Heart right ventricle (tissue), 16 donors: ENCODE measurements around the gene TMEM170B. TPM values are rescaled to one million over a fixed set of nuclear protein-coding genes. Genes with fewer than 3 reads are reported as not detected.

Experiments
- ATAC-seq, 8 donors: fragments of 200-7000 bp; cut with Tn5 transposase; one replicate each; pipeline ENCODE4 v1.9.1; 2020; ENCODE audit warnings: mild to moderate bottlenecking in 8 of 8, moderate library complexity in 8 of 8, moderate number of reproducible peaks in 1 of 8
- DNase-seq, 2 donors: peaks; one replicate each; pipeline ENCODE4 v3.0.0-alpha.2; 2020
- H3K27ac ChIP-seq, 10 donors: fragments of 200-600 bp; sonication (generic) in 2 of 10; one replicate each; pipeline versions ENCODE4 v1.5.0 to v1.8.0; 2020 to 2022; ENCODE audit warnings: mild to moderate bottlenecking in 3 of 10
- H3K27me3 ChIP-seq, 7 donors: fragments of 200-600 bp; one replicate each; pipeline ENCODE4 v1.8.0; 2021 to 2022; ENCODE audit warnings: mild to moderate bottlenecking in 2 of 7
- H3K36me3 ChIP-seq, 9 donors: fragments of 200-600 bp; sonication (generic) in 1 of 9; one replicate each; pipeline versions ENCODE4 v1.5.0 to v1.8.0; 2020 to 2022; ENCODE audit warnings: mild to moderate bottlenecking in 2 of 9
- H3K4me1 ChIP-seq, 9 donors: fragments of 200-600 bp; sonication (generic) in 1 of 9; one replicate each; pipeline versions ENCODE4 v1.5.0 to v1.8.0; 2020 to 2022; ENCODE audit warnings: mild to moderate bottlenecking in 4 of 9
- H3K4me3 ChIP-seq, 10 donors: fragments of 200-600 bp; sonication (generic) in 2 of 10; one replicate each; pipeline versions ENCODE4 v1.5.0 to v1.8.0; 2020 to 2022; ENCODE audit warnings: mild to moderate bottlenecking in 7 of 10, moderate library complexity in 2 of 10
- H3K9me3 ChIP-seq, 11 donors: fragments of 200-600 bp in 10 of 11; sonication (generic) in 2 of 11; one replicate each; pipeline versions ENCODE4 v1.5.0 to v1.8.0; 2013 to 2022; ENCODE audit warnings: mild to moderate bottlenecking in 2 of 11, control low read depth in 1 of 11, moderate library complexity in 1 of 11
- WGBS, 2 donors: extraction: QIAGEN DNeasy Blood & Tissue Kit; methylation state at CpG; one replicate each; pipeline ENCODE4 v1.1.7; 2013; ENCODE audit warnings: inconsistent platforms in 1 of 2; 5-methylcytosine and 5-hydroxymethylcytosine counted together
- intact Hi-C, 10 donors: fragments of 100-400 bp; cut with DNase I; formaldehyde crosslinking; loops; one replicate each; pipeline versions ENCODE4 v1.11.1 to v1.14.2; 2022
- polyA plus RNA-seq, 2 donors: library from polyadenylated mRNA; stranded (reverse); fragments of 200-250 nt; gene quantifications; one replicate each; pipeline ENCODE4 v1.2.3, GENCODE V29; 2013
- total RNA-seq, 10 donors: library from RNA; stranded (reverse); fragmentation: NEBNext Ultra II Directional in 3 of 10; extraction: Animal tissue kit (Norgen Biotek cat#: 25700) in 3 of 10; gene quantifications; one replicate each; pipeline versions ENCODE4 v1.2.1 to v1.2.4, GENCODE V29; 2021 to 2023
- TF ChIP-seq, protein P1 (sequence below), 9 donors: fragments of 200-600 bp; sonication (generic) in 2 of 9; IDR thresholded peaks; one replicate each; pipeline versions ENCODE4 v1.5.0 to v1.8.0; 2021 to 2022; ENCODE audit warnings: antibody characterized with exemption in 9 of 9, mild to moderate bottlenecking in 5 of 9, moderate library complexity in 1 of 9
- donor health status: Arrhythmogenic right ventricular cardiomyopathy.
- donor health status: ischemic (EF 13 %, LVEDD 7.1; RV severe dilation, severe dysfunction).
- donor health status: healthy with polysubstance abuse.
- donor health status: DM: no; HTN: yes; CAD: no.
- donor health status: DM: no; HTN: no; CAD: no.
- donor health status: ischemic (EF 25% LVEDD 6.9; RV normal size, moderate dysfunction).
- donor health status: ischemic (EF 25% LVEDD 5.7; RV mildly dilated, moderate dysfunction).
- donor health status: healthy.
- donor health status: DM: yes; HTN: yes; CAD: no.
- donor health status: Ischemic cardiomyopathy.
- donor health status: ischemic (EF 35%, LVEDD 5.7; RV mildly dilated, moderate dysfunction).
- donor health status: nonischemic (EF 11% LVEDD 7.7; RV severe dilation, severe dysfunction).
- donor health status: DM: yes; HTN: yes; CAD: no.
- donor health status: PGD.
- donor health status: ischemic (EF 29% LVEDD 5.4; RV normal size, mild dysfunction).
- donor health status: nonischemic (EF 23%, LVEDD 6.1; RV moderate dilation, normal function).

Gene TMEM170B
- total and polyA plus RNA-seq, 12 donors: 1.3 to 5.3 (median 4.1) TPM

DNA sequence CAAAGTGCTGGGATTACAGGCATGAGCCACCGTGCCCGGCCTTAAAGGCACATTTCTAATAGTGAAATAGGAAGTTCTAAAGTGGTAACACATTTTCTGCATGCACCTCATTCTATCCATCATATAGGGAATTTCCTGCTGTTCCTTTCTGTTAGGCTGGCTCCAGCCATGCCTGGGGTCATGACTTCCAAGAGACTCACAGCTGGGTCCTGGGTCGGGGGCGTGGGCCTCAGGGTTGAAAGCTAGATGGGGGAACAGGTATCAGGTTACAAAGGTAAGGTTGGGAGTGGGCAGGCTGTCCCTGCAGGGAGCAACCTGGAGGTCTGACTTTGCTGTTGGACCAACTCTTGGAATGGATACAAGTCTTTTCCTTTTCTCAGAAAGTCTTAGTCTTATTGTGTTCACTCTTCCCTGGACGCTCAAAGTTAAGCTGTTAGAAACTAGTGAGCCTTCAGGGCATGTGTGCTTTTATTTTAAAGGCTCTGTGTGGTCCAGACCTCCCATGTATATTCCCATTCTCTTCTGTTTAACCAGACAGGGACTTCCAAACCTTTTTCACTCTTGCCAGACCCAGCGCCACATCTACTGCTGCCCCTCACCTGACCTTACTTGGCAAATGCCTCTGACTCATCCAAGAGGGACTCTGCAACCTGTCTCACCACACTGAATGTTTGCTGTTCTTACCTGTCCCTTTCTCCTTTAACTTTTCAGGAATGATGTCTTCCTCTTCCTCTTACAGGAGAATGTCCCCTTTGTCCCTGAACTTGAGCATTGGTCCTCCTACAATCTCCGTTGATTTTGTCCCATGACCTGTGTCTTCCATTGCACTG, 64.4 kb downstream of the TMEM170B start:
- TF ChIP-seq, protein P1, sequence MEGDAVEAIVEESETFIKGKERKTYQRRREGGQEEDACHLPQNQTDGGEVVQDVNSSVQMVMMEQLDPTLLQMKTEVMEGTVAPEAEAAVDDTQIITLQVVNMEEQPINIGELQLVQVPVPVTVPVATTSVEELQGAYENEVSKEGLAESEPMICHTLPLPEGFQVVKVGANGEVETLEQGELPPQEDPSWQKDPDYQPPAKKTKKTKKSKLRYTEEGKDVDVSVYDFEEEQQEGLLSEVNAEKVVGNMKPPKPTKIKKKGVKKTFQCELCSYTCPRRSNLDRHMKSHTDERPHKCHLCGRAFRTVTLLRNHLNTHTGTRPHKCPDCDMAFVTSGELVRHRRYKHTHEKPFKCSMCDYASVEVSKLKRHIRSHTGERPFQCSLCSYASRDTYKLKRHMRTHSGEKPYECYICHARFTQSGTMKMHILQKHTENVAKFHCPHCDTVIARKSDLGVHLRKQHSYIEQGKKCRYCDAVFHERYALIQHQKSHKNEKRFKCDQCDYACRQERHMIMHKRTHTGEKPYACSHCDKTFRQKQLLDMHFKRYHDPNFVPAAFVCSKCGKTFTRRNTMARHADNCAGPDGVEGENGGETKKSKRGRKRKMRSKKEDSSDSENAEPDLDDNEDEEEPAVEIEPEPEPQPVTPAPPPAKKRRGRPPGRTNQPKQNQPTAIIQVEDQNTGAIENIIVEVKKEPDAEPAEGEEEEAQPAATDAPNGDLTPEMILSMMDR (IDR thresholded peaks at IDR 0.05): no peak
- intact Hi-C loops: no loop called here
- Histone ChIP-seq H3K9me3 (no peaks in the 10 kb centered on the region), H3K4me1 (peaks cover under 1 to 24% (median 20%) of the 10 kb centered on the region in 9 donors), H3K27ac (no peak overlapping the region), H3K27me3 (no peaks in the 10 kb centered on the region), H3K4me3 (no peak overlapping the region), H3K36me3 (no peaks in the 10 kb centered on the region)
- ATAC-seq (no peak), DNase-seq (no peak)
- 84 to 92% methylated on average over 7 of the region's 7 CpGs for WGBS, 2 donors

DNA sequence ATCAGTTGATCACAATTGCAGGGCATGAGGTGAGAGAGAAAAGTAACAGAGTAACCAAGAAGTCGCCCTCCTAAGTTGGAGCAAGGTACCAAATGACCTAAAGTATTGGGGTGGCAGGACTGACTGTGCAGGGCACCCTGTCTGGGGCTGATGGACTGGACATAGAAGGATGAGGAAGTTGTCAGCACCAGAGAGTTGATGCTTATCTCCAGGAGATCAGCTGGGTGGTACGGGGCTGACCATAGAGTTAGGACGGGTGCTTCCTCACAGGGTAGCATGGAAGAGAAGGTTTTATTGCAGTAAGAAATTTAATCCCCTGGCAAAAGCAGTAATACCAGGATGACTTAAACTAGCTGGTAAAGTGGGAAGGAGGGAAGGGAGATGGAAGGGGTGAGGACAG, 66.7 kb downstream of the TMEM170B start:
- H3K36me3 ChIP-seq: no peaks in the 10 kb centered on the region
- no peak for ATAC-seq
- TF ChIP-seq, protein P1 (IDR thresholded peaks at IDR 0.05): no peak
- intact Hi-C loops: no loop called here
- no peak overlapping the region for H3K27ac ChIP-seq
- peaks cover 3 to 44% (median 31%) of the 10 kb centered on the region in 9 donors for H3K4me1 ChIP-seq
- 65 to 94% methylated on average over 3 of the region's 3 CpGs for WGBS, 2 donors
- no peak for DNase-seq
- no peak overlapping the region for H3K4me3 ChIP-seq
- H3K27me3 ChIP-seq: no peaks in the 10 kb centered on the region
- H3K9me3 ChIP-seq: no peaks in the 10 kb centered on the region

DNA sequence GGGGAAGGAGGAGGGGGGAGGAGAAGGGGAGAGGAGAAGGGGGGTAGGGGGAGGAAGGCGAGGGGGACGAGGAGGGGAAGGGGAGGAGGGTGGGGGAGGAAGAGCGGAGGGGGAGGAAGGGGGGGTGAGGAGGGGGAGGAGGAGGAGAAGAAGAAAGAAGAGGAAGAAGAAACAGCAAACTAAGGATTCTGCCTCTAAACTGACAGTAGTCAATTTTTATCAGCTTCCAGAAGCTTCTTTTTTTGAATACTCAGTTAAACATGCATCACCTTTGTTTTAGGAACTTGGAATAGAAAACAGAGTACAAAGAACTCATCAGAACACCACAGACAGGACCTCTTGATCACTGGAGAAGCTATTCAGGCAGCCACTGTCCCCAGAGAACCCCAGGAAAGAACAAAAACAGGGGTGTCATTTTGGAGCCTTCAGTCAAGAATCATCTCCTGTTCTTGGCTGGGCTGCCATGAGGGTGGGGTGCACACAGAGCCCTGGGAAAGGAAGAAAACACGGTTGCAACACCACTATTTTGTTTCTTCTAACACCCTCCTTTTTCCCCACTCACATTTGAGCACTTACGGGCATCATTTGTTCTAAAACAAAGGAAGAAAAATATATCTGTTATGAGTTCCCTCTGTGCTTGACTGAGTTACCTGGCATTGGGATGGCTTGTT, 67.4 kb downstream of the TMEM170B start:
- Histone ChIP-seq H3K36me3 (no peaks in the 10 kb centered on the region), H3K4me3 (no peak overlapping the region), H3K27ac (peak overlapping the region in 3 of 10 donors; percentile 8 to 52 (median 26)), H3K9me3 (no peaks in the 10 kb centered on the region), H3K4me1 (peaks cover 7 to 51% (median 37%) of the 10 kb centered on the region in 9 donors), H3K27me3 (no peaks in the 10 kb centered on the region)
- 58 to 76% methylated on average over 5 of the region's 5 CpGs for WGBS, 2 donors
- DNase-seq: no peak
- ATAC-seq: peak in 1 of 8 donors; percentile 15
- intact Hi-C loops: loop anchor here in 3 of 10 donors (5.0 kb wide), 2 partner anchors 42 to 47 kb away; no protein-coding TSS in a partner anchor
- TF ChIP-seq, protein P1 (IDR thresholded peaks at IDR 0.05): no peak

DNA sequence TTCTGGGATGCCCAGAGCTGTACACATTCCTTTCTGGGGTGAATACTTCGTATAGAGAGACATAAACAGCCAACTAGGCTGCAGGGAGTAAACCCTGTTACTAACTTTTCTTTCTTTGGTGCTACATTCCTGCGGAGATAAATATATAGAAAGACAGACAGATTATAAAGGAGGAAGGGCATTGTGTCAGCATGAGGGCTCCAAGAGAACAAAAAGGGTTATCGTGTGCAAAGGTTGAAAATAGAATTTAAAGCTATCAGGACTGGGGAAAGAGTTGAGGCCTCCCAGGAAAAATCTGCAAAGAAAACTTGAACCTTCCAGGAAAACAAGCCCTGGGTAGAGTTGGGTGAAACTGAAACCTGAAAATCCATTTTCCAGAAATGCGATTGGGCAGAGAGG, 68.0 kb downstream of the TMEM170B start:
- Histone ChIP-seq H3K36me3 (no peaks in the 10 kb centered on the region), H3K4me3 (no peak overlapping the region), H3K27me3 (no peaks in the 10 kb centered on the region), H3K4me1 (peaks cover 7 to 56% (median 43%) of the 10 kb centered on the region in 9 donors), H3K9me3 (no peaks in the 10 kb centered on the region), H3K27ac (peak overlapping the region in 3 of 10 donors; percentile 8 to 52 (median 26))
- DNase-seq (no peak), ATAC-seq (no peak)
- TF ChIP-seq, protein P1 (IDR thresholded peaks at IDR 0.05): no peak
- intact Hi-C loops: loop anchor here in 3 of 10 donors (5.0 kb wide), 2 partner anchors 42 to 47 kb away; no protein-coding TSS in a partner anchor
- WGBS, 2 donors: 55 to 71% methylated on average over 4 of the region's 4 CpGs
